Choroid plexus epithelial cell (primary cell): Measurements from ENCODE around the gene PIK3R5.
"Not testable (repeated sequence)": the region's sequence is repeated elsewhere in the genome, so short reads cannot be mapped to it uniquely, and the experiment has no call there.

Source experiments
- DNase-seq: peaks from one replicate; pipeline ENCODE4 v3.0.0-alpha.2; 2010; ENCODE audit warnings: low read depth
- H3K4me3 ChIP-seq: 2 replicates; pipeline ENCODE4 v1.5.1; 2011; ENCODE audit warnings: low read depth, mild to moderate bottlenecking, control low read depth, low read length, moderate library complexity
- CTCF ChIP-seq: conservative IDR thresholded peaks from 2 replicates; pipeline ENCODE4 v1.5.1; 2011; ENCODE audit warnings: low read depth, mild to moderate bottlenecking, control low read depth, inconsistent platforms, low read length, moderate library complexity

The PIK3R5 gene

GRCh38 chr17:8887834-8888703, 77.4 kb downstream of the PIK3R5 start:
- TF ChIP-seq CTCF: peak; percentile 46
- peak; percentile 22 for DNase-seq

GRCh38 chr17:8887301-8887700, 78.2 kb downstream of the PIK3R5 start:
- H3K4me3 ChIP-seq: no peak overlapping the region
- no peak for TF ChIP-seq CTCF
- DNase-seq: no peak

More at GRCh38 chr17:8887834-8888703, 77.4 kb downstream of the PIK3R5 start:
- H3K4me3 ChIP-seq: no peak overlapping the region

- no peak for TF ChIP-seq CTCF
- H3K4me3 ChIP-seq: no peak overlapping the region
- DNase-seq: no peak
Observed at GRCh38 chr17:8885967-8886684, 79.4 kb downstream of the PIK3R5 start.

GRCh38 chr17:8885163-8885966, 80.1 kb downstream of the PIK3R5 start:
- DNase-seq, H3K4me3 ChIP-seq: not testable (repeated sequence)

GRCh38 chr17:8884336-8884990, 81.0 kb downstream of the PIK3R5 start:
- no peak for TF ChIP-seq CTCF
- DNase-seq: no peak
- H3K4me3 ChIP-seq: no peak overlapping the region

- DNase-seq: no peak
- TF ChIP-seq CTCF: no peak
- no peak overlapping the region for H3K4me3 ChIP-seq
Observed at GRCh38 chr17:8883353-8883752, 82.2 kb downstream of the PIK3R5 start.
